OCI-LY7 (cell line): Measurements from ENCODE around the gene HIVEP3. TPM values are rescaled to one million over a fixed set of nuclear protein-coding genes. Genes with fewer than 3 reads are reported as not detected.

Experiments
- BruUV-seq: library from RNA; stranded (reverse); fragments of 400-500 nt; replicated peaks from 2 replicates; lab custom pipeline; 2021; lab: Mats Ljungman, UMichigan
- CTCF ChIA-PET: fragments of 300-600 bp; sonication (Branson Sonifier 250); formaldehyde crosslinking; loops from one replicate; lab custom pipeline; 2022; ENCODE audit warnings: antibody characterized with exemption; ENCODE audit not compliant: unreplicated experiment; lab: Charles Lee
- POLR2A ChIA-PET: fragments of 300-600 bp; sonication (Branson Sonifier 250); formaldehyde crosslinking; loops from one replicate; lab custom pipeline; 2022; ENCODE audit warnings: antibody characterized with exemption; lab: Charles Lee
- DNase-seq: peaks from one replicate; pipeline ENCODE4 v3.0.0-alpha.2; 2015; ENCODE audit warnings: low spot score
- H2AFZ ChIP-seq: fragments of 200-600 bp; sonication (generic), shearing (Covaris generic); 2 replicates; pipeline ENCODE4 v1.6.1; 2014; ENCODE audit warnings: mild to moderate bottlenecking, antibody characterized with exemption, low read length, moderate library complexity
- H3K27ac ChIP-seq: fragments of 200-600 bp; sonication (generic); 2 replicates; pipeline ENCODE4 v1.5.1; 2014; ENCODE audit warnings: mixed run types, low read depth, mild to moderate bottlenecking, moderate library complexity, low read length, inconsistent platforms; ENCODE audit not compliant: poor library complexity, severe bottlenecking
- H3K36me3 ChIP-seq: fragments of 200-600 bp; sonication (generic); 2 replicates; pipeline ENCODE4 v1.6.1; 2014; ENCODE audit warnings: mild to moderate bottlenecking, antibody characterized with exemption, low read length, moderate library complexity, mixed read lengths; ENCODE audit not compliant: insufficient read depth
- H3K4me1 ChIP-seq: fragments of 200-600 bp; sonication (generic); 2 replicates; pipeline ENCODE4 v1.5.1; 2014; ENCODE audit warnings: mild to moderate bottlenecking, low read length; ENCODE audit not compliant: insufficient read depth, poor library complexity, severe bottlenecking
- H3K4me2 ChIP-seq: fragments of 200-600 bp; sonication (generic); 2 replicates; pipeline ENCODE4 v1.6.1; 2014; ENCODE audit warnings: mild to moderate bottlenecking, low read length
- H3K4me3 ChIP-seq: fragments of 200-600 bp; sonication (generic); 2 replicates; pipeline ENCODE4 v1.5.1; 2014; ENCODE audit warnings: mild to moderate bottlenecking, low read depth, low read length; ENCODE audit not compliant: poor library complexity, severe bottlenecking
- H3K79me2 ChIP-seq: fragments of 200-600 bp; sonication (generic); 2 replicates; pipeline ENCODE4 v1.6.1; 2016; ENCODE audit warnings: low read depth, mild to moderate bottlenecking, low read length, moderate library complexity, mixed read lengths; ENCODE audit not compliant: insufficient read depth
- H3K9me2 ChIP-seq: fragments of 200-600 bp; sonication (generic); 2 replicates; pipeline ENCODE4 v1.6.1; 2016; ENCODE audit warnings: mild to moderate bottlenecking, low read length, mixed read lengths; ENCODE audit not compliant: insufficient read depth
- H3K9me3 ChIP-seq: fragments of 200-600 bp; sonication (generic); 2 replicates; pipeline ENCODE4 v1.6.1; 2014; ENCODE audit warnings: mild to moderate bottlenecking, mixed run types, low read length, mixed read lengths
- H4K20me1 ChIP-seq: fragments of 200-600 bp; sonication (generic); 2 replicates; pipeline ENCODE4 v1.6.1; 2014; ENCODE audit warnings: mild to moderate bottlenecking, antibody characterized with exemption, low read length, moderate library complexity, mixed read lengths; ENCODE audit not compliant: insufficient read depth
- CTCF ChIP-seq: fragments of 200-600 bp; sonication (generic); conservative IDR thresholded peaks from 2 replicates; pipeline ENCODE4 v1.5.1; 2014; ENCODE audit warnings: mild to moderate bottlenecking, antibody characterized with exemption, low read length, moderate library complexity, mixed read lengths
- EZH2phosphoT487 ChIP-seq: fragments of 200-600 bp; sonication (generic); IDR thresholded peaks from 2 replicates; pipeline ENCODE4 v1.6.1; 2018; ENCODE audit warnings: low read depth, borderline replicate concordance, mild to moderate bottlenecking, mixed run types, antibody characterized with exemption, low read length, moderate library complexity, mixed read lengths
- intact Hi-C: fragments of 100-400 bp; cut with micrococcal nuclease; formaldehyde crosslinking; loops from one replicate; pipeline ENCODE4 v1.10.0; 2022; ENCODE audit not compliant: unreplicated experiment
- total RNA-seq, 2 experiments: library from RNA; depleted of rRNA in 1 of 2; stranded (reverse); fragments of >200 nt in 1 of 2; shearing (Covaris generic) in 1 of 2; gene quantifications; 2 replicates each; pipeline ENCODE4 v1.2.3, GENCODE V29; 2014 to 2022

HIVEP3 gene
- total RNA-seq, 2 experiments from 2014 or later = 0.53 to 0.60 TPM

- Histone ChIP-seq H3K4me3 (no peak overlapping the region), H3K79me2 (no peaks in the 10 kb centered on the region), H3K4me1 (no peaks in the 10 kb centered on the region), H3K36me3 (no peaks in the 10 kb centered on the region), H3K27ac (no peak overlapping the region), H3K9me2 (no peaks in the 10 kb centered on the region), H3K4me2 (no peak overlapping the region), H2AFZ (no peak overlapping the region), H3K9me3 (no peaks in the 10 kb centered on the region), H4K20me1 (no peaks in the 10 kb centered on the region)
- intact Hi-C loops = no loop called here
- ChIA-PET POLR2A (no interaction called here), CTCF (no interaction called here)
- no peak for DNase-seq
- no TSS peak for BruUV-seq
- TF ChIP-seq CTCF (no peak), EZH2phosphoT487 (no peak)
These were observed 334.8 kb downstream of the HIVEP3 start for GRCh38 chr1:41583658-41584547.

GRCh38 chr1:41582851-41583657 is 335.7 kb downstream of the HIVEP3 start:
- Histone ChIP-seq H3K36me3 (no peaks in the 10 kb centered on the region), H3K4me3 (no peak overlapping the region), H3K4me2 (no peak overlapping the region), H3K4me1 (no peaks in the 10 kb centered on the region), H3K9me2 (no peaks in the 10 kb centered on the region), H3K27ac (no peak overlapping the region), H2AFZ (no peak overlapping the region), H4K20me1 (no peaks in the 10 kb centered on the region), H3K9me3 (no peaks in the 10 kb centered on the region), H3K79me2 (no peaks in the 10 kb centered on the region)
- ChIA-PET CTCF (no interaction called here), POLR2A (no interaction called here)
- intact Hi-C loops = no loop called here
- TF ChIP-seq EZH2phosphoT487 = no peak
- no peak for TF ChIP-seq CTCF
- DNase-seq = no peak
- BruUV-seq = no TSS peak
